Neural cell (in vitro differentiated cells): ENCODE results near the gene ELK3. TPM values are rescaled to one million over a fixed set of nuclear protein-coding genes. Genes with fewer than 3 reads are reported as not detected.

Experiments
- H2AFZ ChIP-seq: fragments of 200-600, 300-800 bp; sonication (generic), shearing (Covaris generic); 2 replicates; pipeline ENCODE4 v1.6.0; 2014; ENCODE audit warnings: low read depth, mild to moderate bottlenecking, antibody characterized with exemption, low read length, moderate library complexity
- H3F3A ChIP-seq: fragments of 200-600 bp; shearing (Covaris generic); 2 replicates; pipeline ENCODE4 v1.6.1; 2016; ENCODE audit warnings: mild to moderate bottlenecking, moderate library complexity, mixed read lengths, antibody characterized with exemption, low read length; ENCODE audit not compliant: insufficient read depth, poor library complexity, severe bottlenecking
- H3K27ac ChIP-seq: fragments of 200-600, 300-800 bp; sonication (generic), shearing (Covaris generic); 2 replicates; pipeline ENCODE4 v1.5.1; 2014; ENCODE audit warnings: mild to moderate bottlenecking, low read length, moderate library complexity
- H3K27me3 ChIP-seq: fragments of 300-800, 200-600 bp; sonication (generic), shearing (Covaris generic); 2 replicates; pipeline ENCODE4 v1.6.0; 2014; ENCODE audit warnings: mild to moderate bottlenecking, low read depth, low read length, moderate library complexity; ENCODE audit not compliant: insufficient read depth
- H3K36me3 ChIP-seq: fragments of 300-800, 200-600 bp; sonication (generic), shearing (Covaris generic); 2 replicates; pipeline ENCODE4 v1.5.1; 2014; ENCODE audit warnings: mild to moderate bottlenecking, antibody characterized with exemption, low read length, moderate library complexity; ENCODE audit not compliant: insufficient read depth
- H3K4me2 ChIP-seq: fragments of 300-800, 200-600 bp; sonication (generic), shearing (Covaris generic); 2 replicates; pipeline ENCODE4 v1.6.0; 2014; ENCODE audit warnings: mild to moderate bottlenecking, low read length
- H3K4me3 ChIP-seq: fragments of 300-800, 200-600 bp; sonication (generic), shearing (Covaris generic); 2 replicates; pipeline ENCODE4 v1.5.1; 2014; ENCODE audit warnings: mild to moderate bottlenecking, low read length, moderate library complexity
- H3K79me2 ChIP-seq: fragments of 200-600 bp; shearing (Covaris generic); replicated peaks from 2 replicates; pipeline ENCODE4 v1.6.0; 2014; ENCODE audit warnings: mild to moderate bottlenecking, low read length, moderate library complexity; ENCODE audit not compliant: insufficient read depth
- H3K9ac ChIP-seq: fragments of 300-800, 200-600 bp; sonication (generic), shearing (Covaris generic); 2 replicates; pipeline ENCODE4 v1.6.1; 2016; ENCODE audit warnings: mild to moderate bottlenecking, low read length, mixed read lengths
- H3K9me2 ChIP-seq: fragments of 200-600 bp; shearing (Covaris generic); 2 replicates; pipeline ENCODE4 v1.6.1; 2016; ENCODE audit warnings: mild to moderate bottlenecking, low read length, mixed read lengths; ENCODE audit not compliant: insufficient read depth
- H3K9me3 ChIP-seq: fragments of 200-600, 300-800 bp; sonication (generic), shearing (Covaris generic); 2 replicates; pipeline ENCODE4 v1.6.1; 2016; ENCODE audit warnings: mild to moderate bottlenecking, mixed run types, low read length, moderate library complexity, mixed read lengths
- H4K20me1 ChIP-seq: fragments of 200-600 bp; shearing (Covaris generic); 2 replicates; pipeline ENCODE4 v1.6.1; 2016; ENCODE audit warnings: mild to moderate bottlenecking, mixed run types; ENCODE audit not compliant: insufficient read depth
- CTCF ChIP-seq: fragments of 450-650 bp; IDR thresholded peaks from 2 replicates; pipeline ENCODE4 v1.5.1; 2014; ENCODE audit warnings: antibody characterized with exemption, mild to moderate bottlenecking, moderate library complexity; ENCODE audit not compliant: poor library complexity, severe bottlenecking
- EP300 ChIP-seq: fragments of 450-650 bp; conservative IDR thresholded peaks from 2 replicates; pipeline ENCODE4 v1.6.1; 2014; ENCODE audit warnings: antibody characterized with exemption, mild to moderate bottlenecking, moderate library complexity; ENCODE audit not compliant: poor library complexity, severe bottlenecking
- EZH2 ChIP-seq: fragments of 200-600, 300-800 bp; shearing (Covaris generic), sonication (generic); IDR thresholded peaks from 2 replicates; pipeline ENCODE4 v1.6.1; 2014; ENCODE audit warnings: antibody characterized with exemption, low read length, borderline replicate concordance, mild to moderate bottlenecking; ENCODE audit not compliant: insufficient read depth, poor library complexity, severe bottlenecking
- MXI1 ChIP-seq: fragments of 450-650 bp; conservative IDR thresholded peaks from 2 replicates; pipeline ENCODE4 v1.6.1; 2014; ENCODE audit warnings: antibody characterized with exemption, mild to moderate bottlenecking; ENCODE audit not compliant: poor library complexity, severe bottlenecking
- POLR2AphosphoS5 ChIP-seq: IDR thresholded peaks from 2 replicates; pipeline ENCODE4 v1.6.1; 2012
- RAD21 ChIP-seq: fragments of 450-650 bp; conservative IDR thresholded peaks from 2 replicates; pipeline ENCODE4 v1.6.1; 2014; ENCODE audit warnings: antibody characterized with exemption, mild to moderate bottlenecking, moderate library complexity
- REST ChIP-seq: IDR thresholded peaks from 2 replicates; pipeline ENCODE4 v1.6.1; 2012; ENCODE audit warnings: borderline replicate concordance
- SMC3 ChIP-seq: fragments of 450-650 bp; conservative IDR thresholded peaks from 2 replicates; pipeline ENCODE4 v1.6.1; 2014; ENCODE audit warnings: antibody characterized with exemption, mild to moderate bottlenecking, moderate library complexity; ENCODE audit not compliant: poor library complexity
- TAF1 ChIP-seq: IDR thresholded peaks from 2 replicates; pipeline ENCODE4 v1.6.1; 2012; ENCODE audit warnings: low read depth
- polyA plus RNA-seq: library from polyadenylated mRNA; depleted of rRNA; stranded (reverse); fragments of >200 nt; gene quantifications from 2 replicates; pipeline ENCODE4 v1.2.3, GENCODE V29; 2014

Gene ELK3
- polyA plus RNA-seq, 1 donor from 2014 or later, result 0.10 TPM

- Histone ChIP-seq H3K4me2 (no peak overlapping the region), H3F3A (no peaks in the 10 kb centered on the region), H3K9ac (no peak overlapping the region), H3K9me3 (no peaks in the 10 kb centered on the region), H3K36me3 (no peaks in the 10 kb centered on the region), H3K9me2 (no peaks in the 10 kb centered on the region), H3K4me3 (no peak overlapping the region), H4K20me1 (no peaks in the 10 kb centered on the region), H3K27ac (no peak overlapping the region), H2AFZ (no peak overlapping the region), H3K27me3 (no peaks in the 10 kb centered on the region), H3K79me2 (no peaks in the 10 kb centered on the region)
- TF ChIP-seq SMC3, result no peak
- no peak for TF ChIP-seq POLR2AphosphoS5
- TF ChIP-seq REST, result no peak
- TF ChIP-seq TAF1, result no peak
- TF ChIP-seq CTCF, result no peak
- TF ChIP-seq EP300, result no peak
- TF ChIP-seq MXI1, result no peak
- TF ChIP-seq RAD21, result no peak
Observed at GRCh38 chr12:96177013-96177412, 17.2 kb upstream of the ELK3 start.

GRCh38 chr12:96183734-96184370, 10.3 kb upstream of the ELK3 start:
- TF ChIP-seq EZH2 (no peak), MXI1 (no peak), POLR2AphosphoS5 (no peak), CTCF (no peak), TAF1 (no peak), REST (no peak), RAD21 (no peak), SMC3 (no peak), EP300 (no peak)
- no peak overlapping the region for H3K27ac ChIP-seq

More at GRCh38 chr12:96183734-96184370, 10.3 kb upstream of the ELK3 start:
- Histone ChIP-seq H3K27me3 (no peaks in the 10 kb centered on the region), H3K4me3 (no peak overlapping the region), H3K36me3 (no peaks in the 10 kb centered on the region), H2AFZ (no peak overlapping the region), H3K79me2 (no peaks in the 10 kb centered on the region), H3K9me3 (no peaks in the 10 kb centered on the region), H3K9ac (no peak overlapping the region), H3F3A (no peaks in the 10 kb centered on the region), H3K4me2 (no peak overlapping the region), H3K9me2 (no peaks in the 10 kb centered on the region), H4K20me1 (no peaks in the 10 kb centered on the region)
